ENCODE data around the gene PVALEF.
"Not testable (repeated sequence)": the region's sequence is repeated elsewhere in the genome, so short reads cannot be mapped to it uniquely, and the experiment has no call there.

PVALEF gene

GRCh38 chr17:81222620-81222905, 57.3 kb downstream of the PVALEF start:
- DNase-seq = no peak

- DNase-seq = peak; percentile 91 to 97
Measured at GRCh38 chr17:81222906-81223761, 57.8 kb downstream of the PVALEF start, which contains the start of gene CEP131. Gene CEP131 (minus strand): TSS chr17:81222965. CDS start chr17:81220056, 2,909 bp downstream.

- DNase-seq = no peak
Measured at GRCh38 chr17:81223762-81224130, 58.4 kb downstream of the PVALEF start.

- not testable (repeated sequence) for DNase-seq
Measured at GRCh38 chr17:81227630-81228029, 62.3 kb downstream of the PVALEF start.

GRCh38 chr17:81228420-81228819, 63.1 kb downstream of the PVALEF start:
- DNase-seq = no peak

GRCh38 chr17:81228834-81229665, 63.7 kb downstream of the PVALEF start:
- DNase-seq = no peak

GRCh38 chr17:81229666-81229920, 64.3 kb downstream of the PVALEF start:
- DNase-seq = no peak

- no peak for DNase-seq
Measured at GRCh38 chr17:81230043-81230820, 64.9 kb downstream of the PVALEF start.

- DNase-seq = no peak
Measured at GRCh38 chr17:81231121-81231645, 65.9 kb downstream of the PVALEF start.

GRCh38 chr17:81231766-81232581, 66.7 kb downstream of the PVALEF start:
- DNase-seq = no peak
